NCI-H748 treated with DMSO at 0.1 percent for 48 hours (cell line): Measurements from ENCODE around the gene WWOX.
A peak's percentile ranks its signal among the peaks of the same experiment; 100 is the strongest.

Experiments
- DNase-seq: peaks from one replicate; lab custom pipeline; 2025; lab: John Stamatoyannopoulos, UW

The WWOX gene

GRCh38 chr16:78227855-78228254, 128.4 kb downstream of the WWOX start:
- DNase-seq, result no peak

GRCh38 chr16:78228704-78229103, 129.2 kb downstream of the WWOX start:
- DNase-seq, result no peak

GRCh38 chr16:78230832-78231231, 131.4 kb downstream of the WWOX start:
- DNase-seq, result no peak

GRCh38 chr16:78235168-78235800, 135.8 kb downstream of the WWOX start:
- peak; percentile 27 for DNase-seq

GRCh38 chr16:78235876-78236275, 136.4 kb downstream of the WWOX start:
- DNase-seq, result no peak

- DNase-seq, result no peak
Observed at GRCh38 chr16:78237841-78238240, 138.4 kb downstream of the WWOX start.

GRCh38 chr16:78240459-78241222, 141.2 kb downstream of the WWOX start:
- DNase-seq, result no peak

GRCh38 chr16:78242239-78242630, 142.8 kb downstream of the WWOX start:
- no peak for DNase-seq

GRCh38 chr16:78244131-78244895, 144.9 kb downstream of the WWOX start:
- no peak for DNase-seq

- DNase-seq, result no peak
Observed at GRCh38 chr16:78246559-78246958, 147.1 kb downstream of the WWOX start.

- peak; percentile 43 for DNase-seq
Observed at GRCh38 chr16:78249056-78249455, 149.6 kb downstream of the WWOX start.

GRCh38 chr16:78249832-78250231, 150.4 kb downstream of the WWOX start:
- DNase-seq, result no peak

GRCh38 chr16:78251115-78251514, 151.7 kb downstream of the WWOX start:
- no peak for DNase-seq

GRCh38 chr16:78252757-78253156, 153.3 kb downstream of the WWOX start:
- DNase-seq, result peak; percentile 24

GRCh38 chr16:78254841-78255240, 155.4 kb downstream of the WWOX start:
- no peak for DNase-seq

- no peak for DNase-seq
Observed at GRCh38 chr16:78256686-78257375, 157.4 kb downstream of the WWOX start.

- DNase-seq, result no peak
Observed at GRCh38 chr16:78257376-78257728, 157.9 kb downstream of the WWOX start.

GRCh38 chr16:78258375-78259065, 159.1 kb downstream of the WWOX start:
- DNase-seq, result no peak

- no peak for DNase-seq
Observed at GRCh38 chr16:78259873-78260272, 160.4 kb downstream of the WWOX start.

- DNase-seq, result no peak
Observed at GRCh38 chr16:78264642-78265041, 165.2 kb downstream of the WWOX start.

GRCh38 chr16:78269256-78269655, 169.8 kb downstream of the WWOX start:
- DNase-seq, result no peak

- DNase-seq, result no peak
Observed at GRCh38 chr16:78271981-78272380, 172.5 kb downstream of the WWOX start.
